HG02642 (cell line): ENCODE measurements around the gene PODNL1.

Source experiments
- ATAC-seq: cut with Tn5 transposase; IDR thresholded peaks from one replicate; pipeline ENCODE4 v1.9.1; 2021; ENCODE audit warnings: mild to moderate bottlenecking; ENCODE audit not compliant: unreplicated experiment, poor library complexity

The PODNL1 gene

GRCh38 chr19:13959141-13959961, 21.1 kb upstream of the PODNL1 start:
- ATAC-seq = no peak

GRCh38 chr19:13958043-13958442, 19.8 kb upstream of the PODNL1 start:
- ATAC-seq = no peak

- no peak for ATAC-seq
These were observed 18.8 kb upstream of the PODNL1 start for GRCh38 chr19:13957051-13957450.

DNA sequence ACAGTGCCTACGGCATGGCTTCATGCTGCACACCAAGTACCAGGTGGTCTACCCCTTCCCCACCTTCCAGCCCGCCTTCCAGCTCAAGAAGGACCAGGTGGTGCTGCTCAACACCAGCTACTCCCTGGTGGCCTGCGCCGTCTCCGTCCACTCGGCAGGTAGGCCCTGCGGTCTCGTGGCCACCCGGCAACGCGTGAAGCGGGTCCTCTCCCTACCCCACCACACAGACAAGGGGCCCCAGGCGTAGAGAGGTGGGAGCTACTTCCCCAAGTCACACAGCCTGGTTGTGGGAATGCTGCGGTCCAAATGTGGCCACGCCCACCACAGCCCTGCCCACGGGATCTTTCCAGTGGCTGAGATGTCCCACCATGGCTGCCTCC, 18.1 kb upstream of the PODNL1 start:
- ATAC-seq = no peak

DNA sequence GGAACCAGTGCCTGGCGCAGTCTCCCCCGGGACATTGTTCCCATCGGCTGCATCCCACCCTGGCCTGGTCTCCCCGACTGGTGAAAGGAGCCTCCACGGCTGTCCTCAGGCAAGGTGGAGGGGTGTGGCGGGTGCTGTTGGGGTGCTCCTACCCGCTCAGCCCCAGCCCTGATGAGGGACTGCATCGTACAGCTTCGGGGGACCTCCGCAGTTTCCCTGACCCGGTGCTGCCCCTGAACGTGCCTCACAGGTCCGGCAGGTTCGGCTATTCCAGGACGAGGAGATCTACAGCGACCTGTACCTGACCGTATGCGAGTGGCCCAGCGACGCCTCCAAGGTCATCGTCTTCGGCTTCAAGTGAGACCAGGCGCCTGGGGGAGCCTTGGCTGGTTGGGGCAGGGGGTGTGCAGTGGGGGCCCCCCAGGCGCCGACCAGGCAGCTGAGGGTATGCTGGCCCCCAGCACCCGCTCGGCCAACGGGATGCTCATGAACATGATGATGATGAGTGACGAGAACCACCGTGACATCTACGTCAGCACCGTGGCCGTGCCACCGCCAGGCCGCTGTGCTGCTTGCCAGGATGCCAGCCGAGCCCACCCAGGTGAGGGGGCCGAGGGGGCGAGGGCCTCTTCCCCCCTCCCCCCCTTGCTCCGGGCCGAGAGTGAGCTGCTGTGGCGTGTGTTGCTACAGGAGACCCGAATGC, 17.6 kb upstream of the PODNL1 start:
- no peak for ATAC-seq

GRCh38 chr19:13954185-13954584, 16.0 kb upstream of the PODNL1 start:
- no peak for ATAC-seq

DNA sequence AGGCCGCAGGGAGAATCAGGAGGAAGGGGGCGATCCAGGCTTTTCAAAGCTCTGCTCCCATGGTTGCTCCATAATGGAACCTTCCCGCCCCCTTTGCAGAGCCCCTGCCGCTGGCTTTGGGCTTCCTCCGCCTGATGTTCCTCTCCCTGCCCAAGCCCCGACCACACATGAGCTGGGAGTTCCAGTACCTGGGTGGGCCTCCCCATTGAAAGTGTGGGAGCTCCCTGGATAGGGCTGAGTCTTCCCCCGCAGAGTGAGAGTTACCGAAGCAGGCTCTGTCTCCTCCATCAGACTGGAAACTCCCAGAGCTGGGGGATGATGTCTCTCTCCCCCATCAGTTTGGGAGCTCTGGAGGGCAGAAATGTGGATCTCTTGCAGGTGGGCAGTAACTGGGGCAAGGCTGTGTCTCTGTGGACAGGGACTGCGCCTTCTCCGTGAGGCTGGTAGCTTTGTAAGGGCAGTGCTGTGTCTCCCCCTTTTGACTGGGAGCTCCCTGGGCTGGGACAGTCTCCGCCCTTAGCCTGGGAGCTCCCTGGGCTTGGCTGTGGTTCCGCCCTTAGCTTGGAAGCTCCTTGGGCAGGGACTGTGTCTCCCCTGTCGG, 14.8 kb upstream of the PODNL1 start:
- no peak for ATAC-seq

DNA sequence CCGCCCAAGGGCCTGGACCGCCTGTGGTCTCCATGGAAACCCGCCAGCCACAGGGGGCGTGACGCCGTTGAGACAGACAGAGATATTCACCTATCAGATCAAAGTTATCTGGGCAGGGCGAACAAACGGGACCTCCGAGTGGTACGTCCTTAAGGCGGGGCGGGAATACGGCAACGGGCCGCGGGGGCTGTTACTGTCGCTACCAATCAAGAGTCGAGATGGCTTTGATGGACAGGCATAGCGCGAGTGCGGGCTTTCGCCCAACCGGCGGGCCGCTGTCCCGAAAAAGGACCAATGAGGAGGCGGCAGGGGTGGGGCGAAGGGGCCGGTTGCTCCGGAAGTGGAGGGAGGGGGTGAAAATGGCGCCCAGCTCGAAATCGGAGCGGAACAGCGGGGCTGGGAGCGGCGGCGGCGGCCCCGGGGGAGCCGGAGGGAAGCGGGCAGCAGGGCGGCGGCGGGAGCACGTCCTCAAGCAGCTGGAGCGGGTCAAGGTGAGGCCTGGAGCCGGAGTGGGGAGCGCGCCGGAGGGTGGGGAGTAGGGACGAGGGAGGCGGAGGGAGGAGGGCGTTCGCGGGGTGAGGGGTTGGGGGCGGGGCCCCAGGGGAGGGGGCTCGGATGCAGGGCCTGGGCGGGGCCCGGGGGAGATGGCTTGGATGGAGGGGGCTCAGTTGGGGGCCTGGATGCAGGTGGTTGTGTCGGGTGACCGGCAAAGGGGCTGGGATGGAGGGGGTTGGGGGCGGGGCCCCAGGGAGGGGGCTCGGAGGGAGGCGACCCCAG, 14.1 kb upstream of the PODNL1 start, which contains the start of gene DCAF15:
Gene DCAF15 (plus strand): TSS at position 356 of the 777 bp plus-strand sequence. CDS start 4 bp downstream, at position 360.
- ATAC-seq = peak; percentile 97

DNA sequence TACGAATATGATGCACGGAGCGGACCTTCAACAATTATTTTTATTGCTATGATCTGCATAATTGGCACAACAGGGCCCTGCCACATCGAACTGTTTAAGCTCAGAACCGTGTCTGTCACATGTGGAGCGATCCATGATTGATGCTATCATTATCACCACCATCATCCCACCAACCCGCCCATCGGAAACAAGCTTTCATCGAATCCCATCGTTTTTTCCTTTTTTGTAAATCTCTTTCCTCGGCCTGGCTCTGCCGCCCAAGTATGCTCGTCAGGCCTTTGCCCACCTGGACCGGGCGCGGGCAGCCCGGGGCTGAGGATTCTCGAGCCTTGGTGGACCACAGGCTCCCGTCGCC, 13.6 kb upstream of the PODNL1 start:
- peak; percentile 1 for ATAC-seq

DNA sequence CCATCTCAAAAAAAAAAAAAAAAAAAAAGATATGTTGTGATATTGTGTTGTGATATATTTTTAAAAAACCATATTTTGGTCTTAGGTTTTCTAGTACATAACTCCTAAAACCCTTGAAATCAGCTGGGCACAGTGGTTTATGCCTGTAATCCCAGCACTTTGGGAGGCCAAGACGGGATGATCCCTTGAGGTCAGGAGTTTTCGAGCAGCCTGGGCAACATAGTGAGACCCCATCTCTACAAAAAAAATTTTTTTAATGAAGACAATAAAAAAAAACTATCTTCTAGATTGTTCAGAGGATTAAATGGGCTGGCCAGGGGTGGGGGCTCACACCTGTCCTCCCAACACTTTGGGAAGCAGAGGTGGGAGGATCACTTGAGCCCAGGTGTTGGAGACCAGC, 12.8 kb upstream of the PODNL1 start:
- no peak for ATAC-seq

GRCh38 chr19:13946414-13946813, 8.2 kb upstream of the PODNL1 start:
- ATAC-seq = no peak

DNA sequence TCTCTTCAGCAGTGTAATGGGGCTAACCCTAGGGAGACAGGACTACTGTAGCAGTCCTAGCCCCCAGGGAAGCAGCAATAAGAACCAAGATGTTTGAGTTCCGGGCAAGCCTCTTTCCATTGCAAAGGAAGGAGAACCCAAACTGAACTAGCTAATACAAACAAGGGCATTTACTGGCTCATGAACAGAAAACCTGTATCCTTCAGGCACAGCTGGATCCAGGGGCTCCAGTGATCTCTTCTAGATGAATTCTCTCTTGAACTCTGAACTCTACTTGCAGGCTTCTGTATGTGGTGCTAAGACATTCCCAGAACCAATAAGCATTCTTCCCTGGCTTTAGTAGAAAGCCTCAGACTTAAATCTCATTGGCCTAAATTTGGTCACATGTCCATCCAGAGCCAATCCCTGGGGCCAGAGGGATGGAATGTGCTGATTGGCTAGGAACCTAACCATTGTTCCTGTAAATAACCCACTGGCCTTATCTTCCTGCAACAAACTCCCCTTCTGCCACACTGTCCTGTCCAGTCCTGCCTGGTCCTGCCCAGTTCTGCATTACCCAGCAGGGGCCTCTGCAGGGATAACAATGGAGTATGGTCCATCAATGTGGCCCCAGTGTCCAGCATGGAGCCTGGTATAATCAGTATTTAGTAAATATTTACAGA, 3.9 kb upstream of the PODNL1 start:
- no peak for ATAC-seq

- ATAC-seq = no peak
These were observed 527 bp downstream of the PODNL1 start for GRCh38 chr19:13937479-13938300.

DNA sequence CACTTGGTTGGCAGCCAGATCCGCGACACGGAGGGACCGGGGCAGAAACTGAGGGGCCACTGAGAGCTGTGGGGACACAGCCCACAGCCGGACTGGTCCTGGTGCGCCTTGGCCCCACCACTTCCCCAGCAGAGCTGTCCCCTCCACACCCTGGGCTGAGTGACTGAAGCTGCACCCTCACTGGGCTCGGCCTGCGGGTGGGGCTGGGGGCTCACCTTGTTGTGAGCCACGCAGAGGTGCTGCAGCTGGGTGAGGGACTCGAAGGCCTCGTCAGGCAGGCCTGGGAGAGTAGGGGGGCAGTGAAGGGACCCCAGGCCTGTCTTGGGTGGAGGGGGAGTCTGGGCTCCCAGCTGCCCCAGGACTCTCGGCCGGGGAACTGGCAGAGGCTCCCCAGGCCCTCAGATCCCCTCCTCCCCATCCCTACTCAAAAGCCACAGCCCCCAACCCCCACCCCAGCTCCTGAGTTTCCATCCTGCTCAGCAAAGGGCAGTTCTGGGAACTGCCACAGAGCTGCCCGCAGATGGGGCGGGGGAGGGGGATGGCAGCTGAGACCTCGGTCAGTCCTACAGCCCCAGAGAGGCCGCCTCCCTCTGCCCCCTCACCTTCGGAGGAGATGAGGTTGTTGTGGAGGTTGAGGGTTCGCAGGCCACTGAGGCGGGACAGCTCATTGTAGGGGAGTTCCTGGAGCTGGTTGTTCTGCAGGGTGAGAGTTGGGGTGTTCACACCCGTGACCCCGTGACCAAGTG, 2.3 kb downstream of the PODNL1 start:
- ATAC-seq = no peak

DNA sequence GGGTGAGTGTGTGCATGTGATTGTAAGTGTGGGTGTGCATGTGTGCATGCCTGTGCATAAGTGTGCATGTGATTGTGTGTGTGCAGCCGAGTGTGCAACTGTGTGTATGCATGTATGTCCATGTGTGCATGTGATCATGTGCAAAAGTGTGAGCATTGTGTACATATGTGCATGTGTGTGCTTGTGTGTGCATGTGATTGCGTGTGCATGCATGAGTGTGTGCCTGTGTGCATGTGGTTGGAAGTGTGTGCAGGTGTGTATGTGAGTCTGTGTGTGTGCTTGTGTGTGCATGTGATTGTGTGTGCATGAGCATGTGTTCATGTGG, 3.5 kb downstream of the PODNL1 start:
- no peak for ATAC-seq

- ATAC-seq = no peak
These were observed 5.3 kb downstream of the PODNL1 start for GRCh38 chr19:13932911-13933393.

DNA sequence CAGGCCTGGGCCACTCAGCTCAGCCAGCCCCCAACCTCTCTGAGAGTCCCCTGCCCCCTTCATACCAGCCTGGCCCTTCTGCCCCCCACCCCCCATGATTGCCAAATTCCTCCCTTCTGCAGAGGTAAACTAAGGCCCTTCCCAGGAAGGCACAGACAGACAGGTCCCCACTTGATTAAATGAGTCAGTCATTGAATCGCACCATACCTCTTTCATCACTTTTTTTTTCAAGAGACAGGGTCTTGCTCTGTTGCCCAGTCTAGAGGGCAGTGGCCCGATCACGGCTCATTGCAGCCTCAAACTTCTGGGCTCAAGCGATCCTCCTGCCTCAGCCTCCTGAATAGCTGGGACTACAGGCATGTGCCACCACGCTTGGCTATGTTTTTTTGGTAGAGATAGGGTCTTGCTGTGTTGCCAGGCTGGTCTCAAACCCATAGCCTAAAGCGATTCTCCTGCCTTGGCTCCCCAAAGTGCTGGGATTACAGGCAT, 6.0 kb downstream of the PODNL1 start:
- ATAC-seq = no peak

DNA sequence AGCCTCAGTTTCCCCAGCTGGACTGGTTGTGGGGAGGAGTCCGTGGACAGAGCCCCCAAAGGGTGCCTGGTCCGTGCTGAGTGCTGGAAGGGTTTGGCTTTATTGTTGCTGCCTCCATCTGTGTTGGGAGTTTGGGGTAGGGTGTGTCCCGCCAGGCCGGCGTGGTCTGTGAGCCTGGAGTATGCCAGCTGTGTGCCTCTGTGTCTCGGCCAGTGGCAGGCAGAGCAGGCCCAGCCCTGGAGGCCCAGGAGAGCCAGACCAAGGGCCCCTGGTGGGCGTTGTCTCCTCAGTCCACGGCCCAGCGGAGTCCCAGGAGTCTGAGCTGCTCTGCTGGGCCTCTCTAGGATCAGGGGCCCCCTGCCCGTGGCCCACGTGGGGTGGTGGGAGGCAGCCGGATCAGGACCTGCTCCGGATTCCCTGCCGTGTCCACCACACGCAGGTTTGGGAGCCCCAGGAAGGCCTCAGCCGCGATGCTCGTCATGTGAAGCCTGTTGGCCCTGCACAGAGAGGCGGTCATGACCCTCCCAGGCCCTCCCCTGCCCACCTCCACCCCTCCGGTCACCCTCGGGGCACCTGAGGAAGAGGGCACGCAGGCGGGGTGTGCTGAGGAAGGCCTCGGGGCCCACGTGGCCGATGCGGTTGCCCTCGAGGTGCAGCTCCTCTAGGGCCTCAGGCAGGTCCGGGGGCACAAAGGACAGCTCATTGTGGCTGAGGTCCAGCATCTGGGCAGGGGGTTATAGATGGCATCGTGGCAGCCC, 6.6 kb downstream of the PODNL1 start:
- ATAC-seq = no peak
